COLO668 (cell line): ENCODE measurements around the gene SCCPDH.
"Not testable (repeated sequence)": the region's sequence is repeated elsewhere in the genome, so short reads cannot be mapped to it uniquely, and the experiment has no call there.

Experiments
- DNase-seq: peaks from one replicate; lab custom pipeline; 2025; ENCODE audit not compliant: unreplicated experiment; lab: John Stamatoyannopoulos, UW

SCCPDH gene

DNA sequence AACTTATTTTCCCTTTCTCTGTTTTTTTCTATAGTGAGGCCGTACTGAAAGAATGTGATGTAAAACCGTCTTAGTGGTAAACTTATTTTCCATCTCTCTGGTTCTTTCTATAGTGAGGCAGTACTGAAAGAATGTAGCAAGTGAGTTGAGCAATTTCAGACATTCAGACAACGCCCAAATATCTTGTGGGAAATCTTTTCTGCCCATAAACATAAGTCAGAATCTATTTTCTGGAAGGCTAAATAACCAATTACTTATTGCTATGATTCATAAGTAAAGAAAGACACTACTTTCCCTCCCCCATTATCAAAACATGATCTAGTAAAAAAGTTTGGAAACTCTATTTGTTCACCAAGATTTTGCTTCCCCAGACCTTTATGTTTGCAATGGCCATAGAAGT lies 18.8 kb upstream of the SCCPDH start:
- no peak for DNase-seq

DNA sequence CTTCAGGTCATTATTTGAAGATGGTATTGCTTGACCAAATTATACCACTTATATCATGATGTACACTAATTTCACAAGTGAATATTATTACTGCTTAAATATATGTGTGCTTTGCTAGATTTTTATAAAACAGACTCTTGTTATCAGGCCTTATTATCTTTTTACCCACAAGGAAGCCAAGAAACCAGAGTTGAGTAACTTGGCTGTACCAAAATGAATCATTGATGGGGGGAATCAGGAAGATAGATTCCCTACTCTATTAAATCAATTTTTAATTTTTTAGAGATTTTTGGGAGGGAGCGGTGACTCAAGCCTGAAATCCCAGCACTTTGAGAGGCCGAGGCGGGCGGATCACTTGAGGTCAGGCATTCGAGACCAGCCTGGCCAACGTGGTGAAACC lies 16.0 kb upstream of the SCCPDH start:
- no peak for DNase-seq

DNA sequence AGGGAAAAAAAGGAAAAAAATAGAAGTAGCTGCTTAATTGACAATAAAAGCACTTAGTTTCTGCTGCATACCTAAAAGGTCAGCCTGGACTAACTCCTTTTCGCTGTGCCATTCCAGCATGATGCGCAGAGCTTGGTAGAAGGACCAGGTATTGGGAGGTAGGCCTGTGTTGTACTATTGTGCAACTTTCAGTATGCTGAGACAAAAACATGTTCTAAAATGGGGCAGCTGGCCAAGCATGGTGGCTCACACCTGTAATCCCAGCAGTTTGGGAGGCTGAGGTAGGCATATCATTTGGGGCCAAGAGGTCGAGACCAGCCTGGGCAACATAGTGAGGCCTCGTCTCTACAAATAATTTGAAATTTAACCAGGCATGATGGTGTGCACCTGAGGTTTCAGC lies 15.0 kb upstream of the SCCPDH start:
- DNase-seq, result no peak

DNA sequence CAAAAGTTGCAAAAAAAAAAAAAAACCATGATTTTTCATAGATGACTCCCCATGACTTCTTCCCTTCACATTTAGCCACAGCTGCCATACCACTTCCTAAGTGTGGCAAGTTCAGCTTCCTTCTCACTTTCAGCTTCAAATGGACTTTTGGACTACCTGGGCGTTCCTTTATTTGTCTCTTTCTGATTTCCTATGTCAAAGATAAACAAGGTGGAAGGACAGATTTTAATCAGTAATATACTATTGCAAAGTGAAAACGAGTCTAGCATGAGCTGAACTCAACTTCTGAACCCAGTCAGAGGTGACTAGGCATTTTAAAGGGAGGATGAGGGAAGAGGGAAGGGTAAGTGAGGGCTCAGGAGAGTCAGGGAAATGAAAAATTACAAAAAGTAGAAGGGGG lies 14.4 kb upstream of the SCCPDH start:
- DNase-seq, result no peak

DNA sequence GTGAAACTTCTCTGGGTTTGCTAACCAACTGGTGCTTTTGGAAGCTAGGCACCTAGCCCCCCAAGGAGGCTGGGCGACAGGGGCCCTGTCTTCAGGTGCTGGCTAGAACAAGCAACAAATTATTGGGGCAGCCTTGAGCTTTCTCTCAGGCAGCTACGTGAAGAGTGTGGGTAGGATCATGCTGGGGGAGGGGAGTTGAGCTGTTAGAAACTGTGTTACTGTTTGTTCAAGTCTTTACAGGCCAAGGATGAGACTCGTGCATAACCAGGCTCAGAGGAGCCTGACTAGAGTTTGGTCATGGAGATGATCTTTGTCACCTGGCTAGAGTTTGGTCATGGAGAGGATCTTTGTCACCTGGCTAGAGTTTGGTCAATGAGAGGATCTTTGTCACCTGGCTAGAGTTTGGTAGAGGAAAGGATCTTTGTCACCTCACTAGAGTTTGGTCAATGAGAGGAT lies 12.6 kb upstream of the SCCPDH start:
- DNase-seq, result no peak

DNA sequence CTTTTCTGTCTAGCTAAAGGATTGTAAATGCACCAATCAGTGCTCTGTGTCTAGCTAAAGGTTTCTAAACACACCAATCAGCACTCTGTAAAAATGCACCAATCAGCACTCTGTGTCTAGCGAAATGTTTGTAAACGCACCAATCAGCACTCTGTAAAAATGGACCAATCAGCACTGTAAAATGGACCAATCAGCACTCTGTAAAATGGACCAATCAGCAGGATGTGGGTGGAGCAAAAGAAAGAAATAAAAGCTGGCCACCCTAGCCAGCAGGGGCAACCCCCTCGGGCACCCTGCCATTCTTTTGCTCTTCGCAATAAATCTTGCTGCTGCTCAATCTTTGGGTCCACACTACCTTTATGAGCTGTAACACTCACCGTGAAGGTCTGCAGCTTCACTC lies 11.8 kb upstream of the SCCPDH start:
- not testable (repeated sequence) for DNase-seq

DNA sequence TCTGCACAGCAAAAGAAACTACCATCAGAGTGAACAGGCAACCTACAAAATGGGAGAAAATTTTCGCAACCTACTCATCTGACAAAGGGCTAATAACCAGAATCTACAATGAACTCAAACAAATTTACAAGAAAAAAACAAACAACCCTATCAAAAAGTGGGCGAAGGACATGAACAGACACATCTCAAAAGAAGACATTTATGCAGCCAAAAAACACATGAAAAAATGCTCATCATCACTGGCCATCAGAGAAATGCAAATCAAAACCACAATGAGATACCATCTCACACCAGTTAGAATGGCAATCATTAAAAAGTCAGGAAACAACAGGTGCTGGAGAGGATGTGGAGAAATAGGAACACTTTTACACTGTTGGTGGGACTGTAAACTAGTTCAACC lies 4.8 kb upstream of the SCCPDH start:
- not testable (repeated sequence) for DNase-seq

DNA sequence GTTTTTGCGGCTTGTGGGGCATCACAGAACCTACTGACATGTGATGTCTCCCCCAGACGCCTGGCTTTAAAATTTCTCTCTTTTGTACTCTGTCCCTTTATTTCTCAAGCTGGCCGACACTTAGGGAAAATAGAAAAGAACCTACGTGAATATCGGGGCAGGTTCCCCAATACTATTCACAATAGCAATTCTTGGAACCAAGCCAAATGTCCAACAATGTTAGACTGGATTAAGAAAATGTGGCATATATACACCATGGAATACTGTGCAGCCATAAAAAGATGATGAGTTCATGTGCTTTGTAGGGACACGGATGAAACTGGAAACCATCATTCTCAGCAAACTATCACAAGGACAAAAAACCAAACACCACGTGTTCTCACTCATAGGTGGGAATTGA lies 3.4 kb upstream of the SCCPDH start:
- DNase-seq, result not testable (repeated sequence)

DNA sequence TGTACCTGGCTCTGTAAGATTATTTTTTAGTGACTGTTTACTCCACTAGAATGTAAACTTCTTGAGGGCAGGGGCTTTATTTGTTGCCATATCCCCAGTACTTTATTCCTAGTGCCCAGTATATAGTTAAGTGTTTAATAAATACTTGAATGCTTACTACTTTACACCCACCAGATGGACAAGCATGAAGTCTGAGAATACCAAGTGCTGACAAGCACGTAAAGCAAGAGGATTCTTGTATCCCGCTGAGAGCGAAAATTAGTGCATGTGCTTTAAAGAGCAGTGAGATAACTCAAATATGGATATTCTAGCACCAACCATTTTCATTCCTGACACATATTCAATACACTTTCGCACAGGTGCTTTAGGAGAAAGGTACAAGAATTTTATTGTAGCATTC lies 1.5 kb upstream of the SCCPDH start:
- DNase-seq, result no peak

DNA sequence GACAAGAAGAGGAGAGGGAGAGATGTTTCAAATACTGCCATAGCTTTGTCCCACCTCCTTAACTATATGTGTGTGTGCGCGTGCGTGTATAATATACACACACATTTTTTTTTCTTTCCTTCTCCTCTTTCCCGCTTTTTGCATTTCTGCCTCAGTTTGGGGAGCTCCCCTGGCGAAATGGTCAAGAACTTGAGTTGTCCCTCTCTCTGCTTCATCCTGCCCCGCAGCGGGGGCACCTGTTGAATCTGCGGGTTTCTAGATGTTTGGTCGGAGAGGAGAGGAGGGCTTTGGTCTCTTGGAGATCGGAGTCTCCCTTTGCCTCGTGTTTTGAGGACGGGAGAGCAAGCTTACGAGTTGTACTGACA lies 504 bp downstream of the SCCPDH start:
- peak; percentile 47 for DNase-seq

DNA sequence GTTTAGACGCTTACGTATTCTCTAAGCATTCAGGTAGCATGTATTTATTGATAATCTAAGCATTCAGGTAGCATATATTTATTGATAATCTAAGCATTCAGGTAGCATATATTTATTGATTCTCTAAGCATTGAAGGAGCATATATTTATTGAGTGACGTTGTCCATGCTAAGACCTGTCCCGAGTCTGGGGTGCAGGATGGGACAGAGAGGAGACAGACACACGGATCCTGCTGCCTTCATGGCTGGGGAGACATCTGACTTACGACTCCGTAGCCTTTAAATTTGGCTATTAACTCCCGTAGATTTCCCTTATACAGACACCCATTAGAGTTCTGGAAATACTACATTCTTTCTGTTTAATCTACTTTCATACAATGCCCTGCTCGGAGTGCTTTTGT lies 982 bp downstream of the SCCPDH start:
- no peak for DNase-seq

DNA sequence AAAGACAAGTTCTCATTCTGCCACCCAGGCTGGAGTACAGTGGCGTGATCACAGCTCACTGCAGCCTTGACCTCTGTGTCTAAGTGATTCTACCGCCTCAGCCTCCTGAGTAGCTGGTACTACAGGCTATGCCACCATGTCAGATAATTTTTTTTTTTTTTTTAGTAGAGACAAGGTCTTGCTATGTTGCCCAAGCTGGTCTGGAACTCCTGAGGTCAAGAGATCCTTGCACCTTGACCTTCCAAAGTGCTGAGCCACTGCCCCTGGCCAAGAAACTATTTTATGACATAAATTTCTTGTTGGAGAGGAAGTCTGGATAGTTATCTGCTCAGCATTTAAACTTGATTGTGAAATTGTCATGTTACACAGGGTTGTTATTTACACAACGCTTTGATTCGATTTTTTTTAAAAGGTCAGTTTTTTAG lies 2.1 kb downstream of the SCCPDH start:
- DNase-seq, result no peak

DNA sequence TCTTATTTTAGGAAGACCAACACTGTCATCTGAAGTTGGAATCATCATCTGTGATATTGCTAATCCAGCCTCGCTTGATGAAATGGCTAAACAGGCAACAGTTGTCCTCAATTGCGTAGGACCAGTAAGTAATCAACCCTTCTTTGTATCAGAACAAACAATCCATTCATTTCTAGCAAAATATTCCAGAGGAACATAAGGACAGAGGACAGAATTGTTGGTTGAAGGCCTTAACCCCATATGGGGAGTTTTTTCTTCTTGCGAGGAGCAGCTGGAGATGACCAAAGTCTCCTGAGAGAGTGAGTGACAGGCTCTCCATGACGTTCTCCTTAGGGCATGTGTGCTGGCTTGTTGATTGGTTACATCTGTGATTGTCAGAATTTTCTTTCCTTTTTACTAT lies 2.7 kb downstream of the SCCPDH start:
- no peak for DNase-seq

DNA sequence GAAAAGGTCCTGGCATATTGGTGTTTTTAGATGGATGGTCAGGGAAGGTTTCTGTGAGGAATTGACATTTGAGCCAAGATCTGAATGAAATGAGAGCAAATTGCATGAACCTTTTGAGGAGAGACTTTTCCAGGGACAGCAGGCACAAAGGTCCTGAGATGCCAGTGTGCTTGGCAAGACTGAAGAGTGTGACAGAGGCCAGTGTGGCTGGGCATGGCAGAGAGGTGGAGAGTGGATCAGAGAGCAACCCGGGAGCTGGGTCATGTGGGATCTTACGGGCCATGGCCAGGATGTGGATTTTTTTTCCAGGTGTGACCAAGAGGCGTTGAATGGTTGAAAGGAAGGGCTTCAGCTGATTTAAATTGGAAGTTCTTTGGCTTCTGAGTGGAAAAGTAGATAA lies 3.4 kb downstream of the SCCPDH start:
- no peak for DNase-seq

DNA sequence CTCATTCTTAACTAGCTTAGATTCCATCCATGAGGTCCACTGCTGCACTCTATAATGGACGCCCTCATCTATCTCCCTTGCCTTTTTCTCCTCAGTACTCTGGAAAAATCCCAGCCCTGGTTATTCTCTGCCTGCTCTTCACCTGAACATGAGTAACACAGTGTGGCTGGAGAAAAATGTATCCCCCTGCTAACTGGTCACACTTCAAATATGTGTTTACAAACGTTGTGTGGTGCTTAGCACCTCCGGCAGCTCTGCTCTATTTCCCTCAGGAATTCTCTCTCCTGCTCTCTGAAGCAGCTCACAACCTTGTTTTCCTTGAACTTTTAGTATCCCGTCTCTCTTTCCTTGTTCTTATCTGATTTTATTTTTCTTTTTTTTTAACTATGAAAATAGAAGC lies 4.1 kb downstream of the SCCPDH start:
- DNase-seq, result no peak

DNA sequence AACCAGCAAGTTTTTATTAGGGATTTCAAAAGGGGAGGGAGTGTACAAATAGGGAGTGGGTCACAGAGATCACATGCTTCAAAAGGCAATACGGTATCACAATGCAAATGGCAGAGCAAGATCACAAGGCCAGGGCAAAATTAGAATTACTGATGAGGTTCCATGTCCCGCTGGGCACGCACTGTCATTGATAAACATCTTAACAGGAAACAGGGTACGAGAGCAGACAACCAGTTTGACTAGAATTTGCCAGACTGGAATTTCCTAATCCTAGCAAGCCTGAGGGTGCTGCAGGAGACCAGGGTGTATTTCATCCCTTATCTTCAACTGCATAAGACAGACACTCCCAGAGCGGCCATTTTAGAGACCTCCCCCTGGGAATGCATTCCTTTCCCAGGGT lies 4.8 kb downstream of the SCCPDH start:
- not testable (repeated sequence) for DNase-seq

DNA sequence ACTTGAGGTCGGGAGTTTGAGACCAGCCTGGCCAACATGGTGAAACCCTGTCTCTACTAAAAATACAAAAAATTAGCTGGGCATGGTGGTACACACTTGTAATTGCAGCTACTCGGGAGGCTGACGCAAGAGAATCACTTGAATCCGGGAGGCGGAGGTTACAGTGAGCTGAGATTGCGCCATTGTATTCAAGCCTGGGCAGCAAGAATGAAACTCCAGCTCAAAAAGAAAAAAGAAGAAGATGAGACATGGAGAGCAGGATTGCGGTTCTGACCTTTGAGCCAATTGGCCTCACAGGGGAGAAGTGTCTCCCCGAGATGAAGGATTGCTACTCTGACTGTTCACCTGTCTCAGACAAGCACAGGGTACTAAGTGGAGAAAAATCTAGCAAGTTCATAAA lies 6.6 kb downstream of the SCCPDH start:
- DNase-seq, result no peak

DNA sequence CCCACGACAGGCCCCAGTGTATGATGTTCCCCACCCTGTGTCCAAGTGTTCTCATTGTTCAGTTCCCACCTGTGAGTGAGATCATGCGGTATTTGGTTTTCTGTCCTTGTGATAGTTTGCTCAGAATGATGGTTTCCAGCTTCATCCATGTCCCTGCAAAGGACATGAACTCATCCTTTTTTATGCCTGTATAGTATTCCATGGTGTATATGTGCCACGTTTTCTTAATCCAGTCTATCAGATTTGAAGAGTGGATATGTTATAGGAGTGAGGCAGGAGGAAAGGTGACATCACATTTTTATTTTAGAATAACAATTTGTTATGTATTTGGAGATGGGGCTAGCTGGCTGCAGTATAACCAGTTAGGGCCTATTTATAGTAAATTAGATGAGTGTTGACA lies 7.7 kb downstream of the SCCPDH start:
- not testable (repeated sequence) for DNase-seq

DNA sequence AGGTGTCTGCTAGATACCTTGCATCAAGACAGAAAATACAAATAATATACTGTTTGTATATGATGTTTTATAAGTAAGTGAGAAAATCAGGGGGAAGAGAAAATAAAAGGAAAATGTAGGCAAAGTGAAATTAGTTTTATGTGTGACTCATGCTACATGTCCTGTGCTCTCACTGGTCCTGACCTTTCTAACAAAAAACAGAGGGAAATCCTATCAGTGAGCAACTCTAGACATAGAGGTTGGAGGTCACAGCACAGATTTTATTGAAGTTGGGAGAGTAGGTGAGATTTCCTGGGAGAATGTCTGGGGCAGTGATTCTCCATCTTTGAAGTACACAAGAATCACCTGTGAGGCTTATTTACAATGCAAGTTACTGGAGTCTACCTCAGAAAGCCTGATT lies 9.5 kb downstream of the SCCPDH start:
- DNase-seq, result no peak

DNA sequence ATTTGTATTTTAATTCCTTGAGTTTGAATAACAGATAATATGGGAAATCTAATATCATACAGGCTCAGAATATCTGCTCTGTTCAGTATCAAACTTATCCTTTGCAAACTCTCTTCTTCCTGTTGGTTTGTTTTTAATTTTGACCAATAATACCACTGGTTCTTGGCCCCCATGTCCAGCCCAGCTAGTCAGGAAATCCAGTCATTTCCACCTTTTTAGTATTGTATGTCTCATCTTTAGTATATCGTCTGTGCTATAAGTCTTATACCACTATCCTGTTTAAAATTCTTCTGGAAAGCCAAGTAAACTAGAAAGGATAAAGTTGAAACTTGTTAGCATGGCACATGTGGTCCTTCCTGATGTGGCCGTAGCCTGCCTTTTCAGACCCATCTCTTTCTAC lies 10.7 kb downstream of the SCCPDH start:
- no peak for DNase-seq

DNA sequence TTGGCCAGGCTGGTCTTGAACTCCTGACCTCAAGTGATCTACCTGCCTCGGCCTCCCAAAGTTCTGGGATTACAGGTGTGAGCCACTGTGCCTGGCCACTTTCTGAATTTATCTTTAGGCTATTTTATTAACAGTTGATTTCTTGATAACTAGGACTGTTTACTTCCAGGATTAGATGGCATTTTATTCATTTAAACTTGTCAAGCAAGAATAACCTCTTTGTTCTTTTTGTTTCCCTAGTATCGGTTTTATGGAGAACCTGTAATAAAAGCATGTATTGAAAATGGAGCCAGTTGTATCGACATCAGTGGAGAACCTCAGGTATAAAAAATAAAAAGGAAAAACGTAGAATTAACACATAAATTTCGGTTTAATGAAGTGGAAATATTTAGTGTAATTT lies 11.5 kb downstream of the SCCPDH start:
- no peak for DNase-seq

DNA sequence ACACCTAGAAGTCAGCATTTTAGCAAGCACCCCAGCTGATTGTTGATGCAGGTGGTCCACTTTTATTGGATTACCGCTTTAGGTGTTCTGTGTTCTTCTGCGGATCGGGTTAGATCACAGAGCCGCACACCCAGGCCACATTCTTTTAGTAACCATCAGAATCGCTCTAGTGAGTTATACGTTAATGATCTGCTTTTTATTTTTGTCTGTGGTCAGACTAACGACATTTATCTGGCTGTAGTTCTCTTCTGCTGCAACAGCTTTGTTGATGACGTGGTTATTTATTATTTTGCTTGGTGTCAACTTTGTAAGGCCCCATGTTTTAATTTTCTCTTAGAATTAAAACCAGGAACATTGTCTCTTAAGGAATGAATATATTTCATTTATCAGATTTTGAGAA lies 18.2 kb downstream of the SCCPDH start:
- DNase-seq, result no peak

DNA sequence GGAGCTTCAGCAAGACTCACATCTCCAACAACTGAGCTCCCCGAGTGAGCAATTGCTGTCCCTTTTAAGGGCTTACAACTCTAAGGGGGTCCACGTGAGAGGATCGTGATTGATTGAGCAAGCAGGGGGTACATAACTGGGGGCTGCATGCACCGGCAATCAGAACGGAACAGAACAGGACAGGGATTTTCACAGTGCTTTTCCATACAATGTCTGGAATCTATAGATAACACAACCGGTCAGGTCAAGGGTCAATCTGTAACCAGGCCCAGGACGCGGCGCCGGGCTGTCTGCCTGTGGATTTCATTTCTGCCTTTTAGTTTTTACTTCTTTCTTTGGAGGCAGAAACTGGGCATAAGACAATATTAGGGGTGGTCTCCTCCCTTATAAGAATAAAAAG lies 21.9 kb downstream of the SCCPDH start:
- not testable (repeated sequence) for DNase-seq

DNA sequence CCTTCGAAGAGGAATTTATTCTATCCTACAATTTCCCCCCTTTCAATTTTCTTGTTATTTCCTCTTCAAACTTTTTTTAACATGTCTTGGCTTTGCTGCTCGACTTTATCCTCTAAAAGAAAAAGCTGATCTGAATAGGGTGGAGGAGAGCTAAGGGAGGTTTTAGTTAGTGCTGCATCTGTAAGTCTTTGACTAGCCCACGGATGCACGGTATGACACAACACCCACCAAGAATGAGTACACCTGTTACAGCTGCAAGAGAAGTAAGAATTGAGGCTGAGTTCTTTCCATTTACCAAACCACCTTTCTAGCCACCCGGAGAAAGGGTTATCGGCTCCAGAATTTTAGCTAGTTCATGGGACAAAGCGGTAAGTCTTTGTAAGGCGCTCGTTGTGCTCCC lies 23.8 kb downstream of the SCCPDH start:
- DNase-seq, result no peak
